Hepatocyte (in vitro differentiated cells): ENCODE data around the gene TENM4. TPM values are rescaled to one million over a fixed set of nuclear protein-coding genes. Genes with fewer than 3 reads are reported as not detected.

Experiments
- DNase-seq: peaks from one replicate; pipeline ENCODE4 v3.0.0-alpha.2; 2016; ENCODE audit warnings: low spot score
- H2AFZ ChIP-seq: fragments of 200-600 bp; sonication (generic); 2 replicates; pipeline ENCODE4 v1.6.0; 2016; ENCODE audit warnings: antibody characterized with exemption, mild to moderate bottlenecking
- H3K27ac ChIP-seq: fragments of 200-600 bp; sonication (generic); 2 replicates; pipeline ENCODE4 v1.5.1; 2016; ENCODE audit warnings: mild to moderate bottlenecking
- H3K27me3 ChIP-seq: fragments of 200-600 bp; sonication (generic); 2 replicates; pipeline ENCODE4 v1.6.1; 2016
- H3K36me3 ChIP-seq: fragments of 200-600 bp; sonication (generic); replicated peaks from 2 replicates; pipeline ENCODE4 v1.5.1; 2016; ENCODE audit warnings: low read depth; ENCODE audit not compliant: insufficient read depth
- H3K4me1 ChIP-seq: fragments of 200-600 bp; sonication (generic); 2 replicates; pipeline ENCODE4 v1.5.1; 2016; ENCODE audit warnings: mild to moderate bottlenecking, moderate library complexity; ENCODE audit not compliant: insufficient read depth
- H3K4me2 ChIP-seq: fragments of 200-600 bp; sonication (generic); 2 replicates; pipeline ENCODE4 v1.6.0; 2016
- H3K4me3 ChIP-seq: fragments of 200-600 bp; sonication (generic); 2 replicates; pipeline ENCODE4 v1.5.1; 2016; ENCODE audit warnings: mild to moderate bottlenecking
- H3K79me2 ChIP-seq: fragments of 200-600 bp; sonication (generic); 2 replicates; pipeline ENCODE4 v1.6.0; 2017; ENCODE audit warnings: mild to moderate bottlenecking
- H3K9me2 ChIP-seq: fragments of 200-600 bp; sonication (generic); replicated peaks from 2 replicates; pipeline ENCODE4 v1.6.0; 2017; ENCODE audit warnings: mild to moderate bottlenecking; ENCODE audit not compliant: insufficient read depth
- H3K9me3 ChIP-seq: fragments of 200-600 bp; sonication (generic); 2 replicates; pipeline ENCODE4 v1.5.1; 2016; ENCODE audit warnings: low read depth, mild to moderate bottlenecking
- H4K20me1 ChIP-seq: fragments of 200-600 bp; sonication (generic); 2 replicates; pipeline ENCODE4 v1.6.0; 2016; ENCODE audit warnings: mild to moderate bottlenecking; ENCODE audit not compliant: insufficient read depth, poor library complexity, severe bottlenecking
- CTCF ChIP-seq: fragments of 200-600 bp; sonication (generic); IDR thresholded peaks from 2 replicates; pipeline ENCODE4 v1.5.1; 2016; ENCODE audit warnings: antibody characterized with exemption, mild to moderate bottlenecking; ENCODE audit not compliant: poor library complexity
- EZH2 ChIP-seq: fragments of 200-600 bp; sonication (generic); IDR thresholded peaks from 2 replicates; pipeline ENCODE4 v1.6.1; 2016; ENCODE audit warnings: antibody characterized with exemption, mild to moderate bottlenecking, borderline replicate concordance
- EZH2phosphoT487 ChIP-seq: fragments of 200-600 bp; sonication (generic); IDR thresholded peaks from one replicate; pipeline ENCODE4 v1.6.1; 2018; ENCODE audit warnings: antibody characterized with exemption, mild to moderate bottlenecking, low read depth, moderate library complexity; ENCODE audit not compliant: unreplicated experiment, severe bottlenecking
- WGBS: methylation state at CpG from one replicate; pipeline ENCODE4 v1.1.6; 2016; ENCODE audit warnings: low lambda C conversion rate; ENCODE audit errors: missing lambda C conversion rate; 5-methylcytosine and 5-hydroxymethylcytosine counted together
- polyA plus RNA-seq: library from polyadenylated mRNA; unstranded; fragments of >200 nt; fragmentation: Nextera tagmentation; extraction: Ambion mirVana; gene quantifications from 2 replicates; pipeline ENCODE4 v1.2.1, GENCODE V29; 2016
- total RNA-seq: library from RNA; depleted of rRNA; stranded (reverse); fragments of >200 nt; gene quantifications from 2 replicates; pipeline ENCODE4 v1.2.3, GENCODE V29; 2014

The TENM4 gene
- total and polyA plus RNA-seq, 2 experiments from 2014 or later, result 18.4 to 18.7 TPM

- Histone ChIP-seq H3K79me2 (no peaks in the 10 kb centered on the region), H4K20me1 (no peaks in the 10 kb centered on the region), H3K9me2 (no peaks in the 10 kb centered on the region), H3K4me3 (no peak overlapping the region), H2AFZ (no peak overlapping the region), H3K27me3 (no peaks in the 10 kb centered on the region), H3K36me3 (no peaks in the 10 kb centered on the region), H3K4me2 (no peak overlapping the region), H3K27ac (no peak overlapping the region), H3K9me3 (no peaks in the 10 kb centered on the region), H3K4me1 (no peaks in the 10 kb centered on the region)
- TF ChIP-seq CTCF, result no peak
- no peak for TF ChIP-seq EZH2
- no peak for TF ChIP-seq EZH2phosphoT487
- WGBS, result 90% methylated on average over 8 of the region's 8 CpGs
- no peak for DNase-seq
Observed at GRCh38 chr11:78767027-78767932, 673.5 kb downstream of the TENM4 start.

GRCh38 chr11:78764946-78765345 lies 675.9 kb downstream of the TENM4 start:
- no peak for TF ChIP-seq EZH2phosphoT487
- TF ChIP-seq CTCF, result no peak
- TF ChIP-seq EZH2, result no peak
- no peak overlapping the region for H3K4me3 ChIP-seq
- H3K9me3 ChIP-seq, result no peaks in the 10 kb centered on the region
- H3K36me3 ChIP-seq, result no peaks in the 10 kb centered on the region
- no peaks in the 10 kb centered on the region for H3K4me1 ChIP-seq
- WGBS, result 57% methylated on average over 4 of the region's 4 CpGs
- H3K27ac ChIP-seq, result no peak overlapping the region
- H3K27me3 ChIP-seq, result no peaks in the 10 kb centered on the region
- no peak overlapping the region for H2AFZ ChIP-seq
- H3K4me2 ChIP-seq, result no peak overlapping the region
- no peaks in the 10 kb centered on the region for H4K20me1 ChIP-seq
- no peaks in the 10 kb centered on the region for H3K79me2 ChIP-seq
- no peaks in the 10 kb centered on the region for H3K9me2 ChIP-seq
- no peak for DNase-seq

GRCh38 chr11:78763664-78764063 lies 677.2 kb downstream of the TENM4 start:
- H2AFZ ChIP-seq, result no peak overlapping the region
- DNase-seq, result no peak
- no peaks in the 10 kb centered on the region for H4K20me1 ChIP-seq
- WGBS, result 94% methylated on average over 4 of the region's 4 CpGs
- H3K27me3 ChIP-seq, result no peaks in the 10 kb centered on the region
- no peak for TF ChIP-seq CTCF
- H3K9me3 ChIP-seq, result no peaks in the 10 kb centered on the region
- H3K27ac ChIP-seq, result no peak overlapping the region
- H3K36me3 ChIP-seq, result no peaks in the 10 kb centered on the region
- H3K79me2 ChIP-seq, result no peaks in the 10 kb centered on the region
- no peak overlapping the region for H3K4me2 ChIP-seq
- H3K9me2 ChIP-seq, result no peaks in the 10 kb centered on the region
- H3K4me1 ChIP-seq, result no peaks in the 10 kb centered on the region
- no peak overlapping the region for H3K4me3 ChIP-seq
